HepG2 (cell line): Measurements from ENCODE around the gene NME8. TPM values are rescaled to one million over a fixed set of nuclear protein-coding genes. Genes with fewer than 3 reads are reported as not detected.

Source experiments
- ATF7 ChIP-seq, 2 experiments: fragments of 450-650 bp in 1 of 2; sonication (generic) in 1 of 2; formaldehyde crosslinking in 1 of 2; IDR thresholded peaks; 2 replicates each; pipeline versions ENCODE4 v1.4.0 to v1.6.1; 2016 to 2020; ENCODE audit warnings: antibody characterized with exemption in 1 of 2, mild to moderate bottlenecking in 1 of 2, missing genetic modification reagents in 1 of 2
- ELK4 ChIP-seq: sonication (generic); formaldehyde crosslinking; IDR thresholded peaks from 2 replicates; pipeline ENCODE4 v1.9.0; 2021; ENCODE audit warnings: missing genetic modification reagents, borderline replicate concordance
- GLI4 ChIP-seq: sonication (generic); formaldehyde crosslinking; IDR thresholded peaks from 2 replicates; pipeline ENCODE4 v1.5.1; 2020; ENCODE audit warnings: missing genetic modification reagents, mild to moderate bottlenecking, moderate library complexity, borderline replicate concordance
- GMEB2 ChIP-seq: IDR thresholded peaks from 2 replicates; pipeline ENCODE4 v1.6.1; 2016; ENCODE audit warnings: missing biosample characterization, missing genetic modification reagents, low read depth
- HOXD1 ChIP-seq: sonication (generic); formaldehyde crosslinking; IDR thresholded peaks from 2 replicates; pipeline ENCODE4 v1.5.0; 2020; ENCODE audit warnings: missing genetic modification reagents
- KDM2A ChIP-seq: sonication (generic); formaldehyde crosslinking; IDR thresholded peaks from 2 replicates; pipeline ENCODE4 v1.4.0; 2020; ENCODE audit warnings: low read depth, missing genetic modification reagents, borderline replicate concordance
- NR1H2 ChIP-seq: sonication (generic); formaldehyde crosslinking; IDR thresholded peaks from 2 replicates; pipeline ENCODE4 v1.8.1; 2022; ENCODE audit warnings: low read depth, missing genetic modification reagents, borderline replicate concordance
- RFXANK ChIP-seq: IDR thresholded peaks from 2 replicates; pipeline ENCODE4 v1.6.1; 2016
- SNRNP70 ChIP-seq: fragments of 200-400 bp; formaldehyde crosslinking; IDR thresholded peaks from 2 replicates; pipeline ENCODE4 v1.6.1; 2017; ENCODE audit warnings: mild to moderate bottlenecking, low read depth, low read length, moderate library complexity
- SPEN ChIP-seq: sonication (generic); formaldehyde crosslinking; IDR thresholded peaks from 2 replicates; pipeline ENCODE4 v1.5.1; 2020; ENCODE audit warnings: low read depth, mild to moderate bottlenecking, missing genetic modification reagents
- STAG1 ChIP-seq: sonication (generic); formaldehyde crosslinking; IDR thresholded peaks from 2 replicates; pipeline ENCODE4 v1.4.0; 2020; ENCODE audit warnings: missing genetic modification reagents
- TBX3 ChIP-seq: fragments of 450-650 bp; IDR thresholded peaks from 2 replicates; pipeline ENCODE4 v1.6.1; 2017; ENCODE audit warnings: antibody characterized with exemption, mild to moderate bottlenecking, inconsistent platforms, borderline replicate concordance
- YEATS4 ChIP-seq: sonication (generic); formaldehyde crosslinking; IDR thresholded peaks from 2 replicates; pipeline ENCODE4 v1.4.0; 2020; ENCODE audit warnings: missing genetic modification reagents, borderline replicate concordance
- ZNF350 ChIP-seq: sonication (generic); formaldehyde crosslinking; IDR thresholded peaks from 2 replicates; pipeline ENCODE4 v1.4.0; 2020; ENCODE audit warnings: mild to moderate bottlenecking, low read depth, missing genetic modification reagents, borderline replicate concordance
- ZNF75D ChIP-seq: sonication (generic); formaldehyde crosslinking; IDR thresholded peaks from 2 replicates; pipeline ENCODE4 v1.8.1; 2023; ENCODE audit warnings: missing genetic modification reagents, mild to moderate bottlenecking, borderline replicate concordance
- ZSCAN31 ChIP-seq: sonication (generic); formaldehyde crosslinking; IDR thresholded peaks from 2 replicates; pipeline ENCODE4 v1.5.0; 2020; ENCODE audit warnings: low read depth, mild to moderate bottlenecking, missing genetic modification reagents
- polyA plus RNA-seq, 8 experiments: library from polyadenylated mRNA; depleted of rRNA in 3 of 8; stranded (reverse) in 7 of 8; unstranded in 1 of 8; fragments of >200 nt; fragmentation: Illumina TruSeq in 4 of 8; extraction: Trizol in 4 of 8; gene quantifications; 2 replicates each; pipeline versions ENCODE4 v1.2.1 to v1.2.3, GENCODE V29; 2011 to 2016; ENCODE audit warnings: low read depth in 4 of 8, missing spikeins in 1 of 8, mixed read lengths in 1 of 8; ENCODE audit not compliant: insufficient read depth in 1 of 8
- total RNA-seq, 5 experiments: library from RNA; depleted of rRNA; stranded (reverse); fragments of >200 nt; fragmentation: Illumina TruSeq; extraction: Trizol; gene quantifications; 2 replicates each; pipeline ENCODE4 v1.2.3, GENCODE V29; 2016; ENCODE audit warnings: low read depth in 1 of 5
- TF ChIP-seq, protein P1 (sequence below): sonication (generic); formaldehyde crosslinking; IDR thresholded peaks from 2 replicates; pipeline ENCODE4 v1.5.0; 2020; ENCODE audit warnings: missing genetic modification reagents
- TF ChIP-seq, protein P2 (sequence below): sonication (generic); formaldehyde crosslinking; IDR thresholded peaks from 2 replicates; pipeline ENCODE4 v1.5.1; 2020; ENCODE audit warnings: mild to moderate bottlenecking, missing genetic modification reagents, moderate library complexity
- TF ChIP-seq, protein P3 (sequence below): fragments of 450-650 bp; IDR thresholded peaks from 2 replicates; pipeline ENCODE4 v1.6.1; 2017

NME8 gene
- total and polyA plus RNA-seq, 2 of the 13 experiments (the other 11 are each of a cell fraction or from before 2014, with no cell fraction given): not detected

DNA sequence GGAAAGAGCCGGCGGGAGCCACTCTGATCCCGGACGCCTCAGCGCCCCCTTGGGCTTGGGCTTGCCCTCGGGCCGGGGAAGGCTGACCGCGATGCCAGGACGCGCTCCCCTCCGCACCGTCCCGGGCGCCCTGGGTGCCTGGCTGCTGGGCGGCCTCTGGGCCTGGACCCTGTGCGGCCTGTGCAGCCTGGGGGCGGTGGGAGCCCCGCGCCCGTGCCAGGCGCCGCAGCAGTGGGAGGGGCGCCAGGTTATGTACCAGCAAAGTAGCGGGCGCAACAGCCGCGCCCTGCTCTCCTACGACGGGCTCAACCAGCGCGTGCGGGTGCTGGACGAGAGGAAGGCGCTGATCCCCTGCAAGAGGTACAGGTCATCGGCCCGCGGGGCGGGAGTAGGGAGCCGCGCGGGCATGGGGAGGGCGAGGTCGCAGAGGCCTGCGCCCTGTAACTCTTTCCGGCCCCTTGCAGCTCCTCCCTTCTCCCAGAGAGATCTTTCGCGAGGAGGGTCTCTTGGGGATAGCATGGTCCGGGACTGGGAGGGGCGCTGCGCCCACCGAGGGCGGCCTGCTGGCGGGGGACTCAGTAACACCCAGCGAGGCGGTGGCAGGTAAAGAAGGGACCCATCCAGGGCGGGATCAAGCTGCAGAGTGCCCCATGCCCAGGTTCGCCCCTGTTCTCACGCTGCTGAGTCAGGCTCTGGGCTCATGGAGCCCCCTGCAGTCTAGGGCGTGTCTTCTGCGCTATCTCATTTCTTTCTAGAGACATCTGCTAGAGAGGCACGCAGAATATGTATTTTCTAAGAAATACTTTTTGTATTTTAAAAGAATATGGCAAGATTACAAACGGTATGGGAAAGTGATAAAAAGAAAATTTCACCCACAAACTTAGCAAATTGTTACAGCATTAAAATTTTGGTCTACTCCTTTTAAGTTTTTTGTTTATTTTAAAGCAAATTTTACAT, 72.7 kb downstream of the NME8 start (continued):
- TF ChIP-seq, protein P1, sequence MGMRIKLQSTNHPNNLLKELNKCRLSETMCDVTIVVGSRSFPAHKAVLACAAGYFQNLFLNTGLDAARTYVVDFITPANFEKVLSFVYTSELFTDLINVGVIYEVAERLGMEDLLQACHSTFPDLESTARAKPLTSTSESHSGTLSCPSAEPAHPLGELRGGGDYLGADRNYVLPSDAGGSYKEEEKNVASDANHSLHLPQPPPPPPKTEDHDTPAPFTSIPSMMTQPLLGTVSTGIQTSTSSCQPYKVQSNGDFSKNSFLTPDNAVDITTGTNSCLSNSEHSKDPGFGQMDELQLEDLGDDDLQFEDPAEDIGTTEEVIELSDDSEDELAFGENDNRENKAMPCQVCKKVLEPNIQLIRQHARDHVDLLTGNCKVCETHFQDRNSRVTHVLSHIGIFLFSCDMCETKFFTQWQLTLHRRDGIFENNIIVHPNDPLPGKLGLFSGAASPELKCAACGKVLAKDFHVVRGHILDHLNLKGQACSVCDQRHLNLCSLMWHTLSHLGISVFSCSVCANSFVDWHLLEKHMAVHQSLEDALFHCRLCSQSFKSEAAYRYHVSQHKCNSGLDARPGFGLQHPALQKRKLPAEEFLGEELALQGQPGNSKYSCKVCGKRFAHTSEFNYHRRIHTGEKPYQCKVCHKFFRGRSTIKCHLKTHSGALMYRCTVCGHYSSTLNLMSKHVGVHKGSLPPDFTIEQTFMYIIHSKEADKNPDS (CRISPR knock-in tag): no peak
- TF ChIP-seq ZSCAN31 (peak; percentile 73), GMEB2 (CRISPR knock-in tag) (no peak), RFXANK (CRISPR knock-in tag) (no peak), SPEN (peak; percentile 65), KDM2A (CRISPR knock-in tag) (peak; percentile 49; the same call in 1 of the 2 replicates), ZNF350 (CRISPR knock-in tag) (no peak; the same call in 1 of the 2 replicates), YEATS4 (peak; percentile 71), TBX3 (no peak), SNRNP70 (no peak), ELK4 (no peak), GLI4 (CRISPR knock-in tag) (0 out of 2 replicates have a peak, but pooled peaks have one; percentile 63), ATF7 (IDR thresholded peaks at IDR 0.05) (no peak), ATF7 (CRISPR knock-in tag; IDR thresholded peaks at IDR 0.05) (peak; percentile 81), ZNF75D (CRISPR knock-in tag) (no peak), NR1H2 (CRISPR knock-in tag) (no peak), HOXD1 (0 out of 2 replicates have a peak, but pooled peaks have one; percentile 65), STAG1 (CRISPR knock-in tag) (peak; percentile 2; the same call in 1 of the 2 replicates)
- TF ChIP-seq, protein P2, sequence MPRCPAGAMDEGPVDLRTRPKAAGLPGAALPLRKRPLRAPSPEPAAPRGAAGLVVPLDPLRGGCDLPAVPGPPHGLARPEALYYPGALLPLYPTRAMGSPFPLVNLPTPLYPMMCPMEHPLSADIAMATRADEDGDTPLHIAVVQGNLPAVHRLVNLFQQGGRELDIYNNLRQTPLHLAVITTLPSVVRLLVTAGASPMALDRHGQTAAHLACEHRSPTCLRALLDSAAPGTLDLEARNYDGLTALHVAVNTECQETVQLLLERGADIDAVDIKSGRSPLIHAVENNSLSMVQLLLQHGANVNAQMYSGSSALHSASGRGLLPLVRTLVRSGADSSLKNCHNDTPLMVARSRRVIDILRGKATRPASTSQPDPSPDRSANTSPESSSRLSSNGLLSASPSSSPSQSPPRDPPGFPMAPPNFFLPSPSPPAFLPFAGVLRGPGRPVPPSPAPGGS (CRISPR knock-in tag): peak; percentile 55; the same call in 1 of the 2 replicates
- TF ChIP-seq, protein P3, sequence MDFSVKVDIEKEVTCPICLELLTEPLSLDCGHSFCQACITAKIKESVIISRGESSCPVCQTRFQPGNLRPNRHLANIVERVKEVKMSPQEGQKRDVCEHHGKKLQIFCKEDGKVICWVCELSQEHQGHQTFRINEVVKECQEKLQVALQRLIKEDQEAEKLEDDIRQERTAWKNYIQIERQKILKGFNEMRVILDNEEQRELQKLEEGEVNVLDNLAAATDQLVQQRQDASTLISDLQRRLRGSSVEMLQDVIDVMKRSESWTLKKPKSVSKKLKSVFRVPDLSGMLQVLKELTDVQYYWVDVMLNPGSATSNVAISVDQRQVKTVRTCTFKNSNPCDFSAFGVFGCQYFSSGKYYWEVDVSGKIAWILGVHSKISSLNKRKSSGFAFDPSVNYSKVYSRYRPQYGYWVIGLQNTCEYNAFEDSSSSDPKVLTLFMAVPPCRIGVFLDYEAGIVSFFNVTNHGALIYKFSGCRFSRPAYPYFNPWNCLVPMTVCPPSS: no peak
